HepG2 (cell line): ENCODE data around the gene EFCAB13. TPM values are rescaled to one million over a fixed set of nuclear protein-coding genes. Genes with fewer than 3 reads are reported as not detected.

Experiments used
- ATAC-seq: fragments of 200-7000 bp; cut with Tn5 transposase; 3 replicates; pipeline ENCODE4 v1.9.1; 2020; ENCODE audit warnings: mild to moderate bottlenecking, moderate library complexity
- BruUV-seq: library from RNA; stranded (reverse); fragments of 400-500 nt; replicated peaks from 2 replicates; lab custom pipeline; 2021; lab: Mats Ljungman, UMichigan
- CTCF ChIA-PET: fragments of 300-600 bp; formaldehyde crosslinking; extraction: SDS; loops from one replicate; lab custom pipeline; 2021; ENCODE audit warnings: low total read pairs, inconsistent platforms, low intra/inter-chr PET ratio; lab: Yijun Ruan, JAX
- POLR2A ChIA-PET: fragments of 350-600 bp; sonication (Branson Sonifier 250); formaldehyde crosslinking; loops from one replicate; lab custom pipeline; 2020; ENCODE audit warnings: antibody characterized with exemption, inconsistent platforms; lab: Yijun Ruan, JAX
- DNase-seq: peaks from one replicate; pipeline ENCODE4 v3.0.0-alpha.2; 2015; ENCODE audit warnings: low spot score
- FAIRE-seq: peaks from 3 replicates; lab custom pipeline; 2011; peaks lifted over from hg19 to GRCh38; lab: Jason Lieb, UNC
- H2AFZ ChIP-seq: one replicate; pipeline ENCODE4 v1.6.1; 2011; ENCODE audit warnings: low read length, inconsistent platforms
- H3K27ac ChIP-seq: fragments of 300-600 bp; 3 replicates; pipeline ENCODE4 v1.8.0; 2011; ENCODE audit warnings: mixed run types, mild to moderate bottlenecking, mixed read lengths, low read length, inconsistent platforms; ENCODE audit not compliant: insufficient read depth; ENCODE audit errors: extremely low read length
- H3K27me3 ChIP-seq, 2 experiments: fragments of 200-600 bp in 1 of 2; 2 replicates in 1 of 2; 3 replicates in 1 of 2; pipeline versions ENCODE4 v1.6.0 to v1.8.0; 2011; ENCODE audit warnings: low read length in 2 of 2, mild to moderate bottlenecking in 2 of 2, moderate library complexity in 2 of 2, inconsistent platforms in 1 of 2; ENCODE audit not compliant: insufficient read depth in 2 of 2, control insufficient read depth in 1 of 2
- H3K36me3 ChIP-seq, 2 experiments: fragments of 200-600 bp in 1 of 2; replicated peaks in 1 of 2; 2 replicates in 1 of 2; 3 replicates in 1 of 2; pipeline versions ENCODE4 v1.5.1 to v1.8.0; 2011; ENCODE audit warnings: low read length in 2 of 2, inconsistent platforms in 1 of 2; ENCODE audit not compliant: insufficient read depth in 2 of 2, control insufficient read depth in 1 of 2
- H3K4me1 ChIP-seq: 2 replicates; pipeline ENCODE4 v1.5.1; 2012; ENCODE audit warnings: low read length, inconsistent platforms; ENCODE audit not compliant: insufficient read depth
- H3K4me2 ChIP-seq: 2 replicates; pipeline ENCODE4 v1.6.0; 2011; ENCODE audit warnings: low read depth, low read length, inconsistent platforms
- H3K4me3 ChIP-seq, 3 experiments: fragments of 200-600 bp in 1 of 3; sonication (generic), shearing (Covaris generic) in 1 of 3; replicated peaks in 1 of 3; 2 replicates each; pipeline ENCODE4 v1.5.1; 2011 to 2016; ENCODE audit warnings: low read length in 3 of 3, inconsistent platforms in 2 of 3, low read depth in 2 of 3, mild to moderate bottlenecking in 2 of 3, control low read depth in 1 of 3, mixed read lengths in 1 of 3; ENCODE audit not compliant: insufficient read depth in 1 of 3
- H3K79me2 ChIP-seq: one replicate; pipeline ENCODE4 v1.6.1; 2011; ENCODE audit warnings: low read length, inconsistent platforms; ENCODE audit not compliant: insufficient read depth
- H3K9ac ChIP-seq: 2 replicates; pipeline ENCODE4 v1.6.0; 2011; ENCODE audit warnings: mild to moderate bottlenecking, low read depth, low read length, inconsistent platforms; ENCODE audit not compliant: insufficient read depth
- H3K9me3 ChIP-seq: 2 replicates; pipeline ENCODE4 v1.5.1; 2012; ENCODE audit warnings: mild to moderate bottlenecking, low read length
- H4K20me1 ChIP-seq: 2 replicates; pipeline ENCODE4 v1.6.0; 2011; ENCODE audit warnings: inconsistent platforms, mild to moderate bottlenecking, low read length, moderate library complexity; ENCODE audit not compliant: insufficient read depth
- DNMT1 ChIP-seq: sonication (generic); formaldehyde crosslinking; IDR thresholded peaks from 2 replicates; pipeline ENCODE4 v1.5.1; 2020; ENCODE audit warnings: mild to moderate bottlenecking, missing genetic modification reagents
- FOXO1 ChIP-seq: sonication (generic); formaldehyde crosslinking; IDR thresholded peaks from 2 replicates; pipeline ENCODE4 v1.4.0; 2020; ENCODE audit warnings: missing genetic modification reagents
- HMG20A ChIP-seq: IDR thresholded peaks from 2 replicates; pipeline ENCODE4 v1.6.1; 2016; ENCODE audit warnings: borderline replicate concordance
- HMGA1 ChIP-seq: sonication (generic); formaldehyde crosslinking; conservative IDR thresholded peaks from 2 replicates; pipeline ENCODE4 v1.4.0; 2020; ENCODE audit warnings: missing genetic modification reagents
- KDM6A ChIP-seq: IDR thresholded peaks from 2 replicates; pipeline ENCODE4 v1.6.1; 2016; ENCODE audit warnings: low read depth
- NPAS2 ChIP-seq: sonication (generic); formaldehyde crosslinking; IDR thresholded peaks from 2 replicates; pipeline ENCODE4 v1.8.0; 2022; ENCODE audit warnings: mild to moderate bottlenecking, missing genetic modification reagents, borderline replicate concordance
- PHF20 ChIP-seq: sonication (generic); formaldehyde crosslinking; IDR thresholded peaks from 2 replicates; pipeline ENCODE4 v1.5.0; 2020; ENCODE audit warnings: mild to moderate bottlenecking, missing genetic modification reagents
- PHF21A ChIP-seq: sonication (generic); formaldehyde crosslinking; IDR thresholded peaks from 2 replicates; pipeline ENCODE4 v1.5.0; 2020; ENCODE audit warnings: mild to moderate bottlenecking, missing genetic modification reagents
- POGK ChIP-seq: sonication (generic); formaldehyde crosslinking; conservative IDR thresholded peaks from 2 replicates; pipeline ENCODE4 v1.8.0; 2022; ENCODE audit warnings: mild to moderate bottlenecking, moderate library complexity, missing genetic modification reagents
- ZBED4 ChIP-seq: sonication (generic); formaldehyde crosslinking; IDR thresholded peaks from 2 replicates; pipeline ENCODE4 v1.4.0; 2020; ENCODE audit warnings: missing genetic modification reagents, borderline replicate concordance
- ZBTB34 ChIP-seq: sonication (generic); formaldehyde crosslinking; IDR thresholded peaks from 2 replicates; pipeline ENCODE4 v1.8.0; 2022; ENCODE audit warnings: mild to moderate bottlenecking, missing genetic modification reagents
- ZNF230 ChIP-seq: sonication (generic); formaldehyde crosslinking; IDR thresholded peaks from 2 replicates; pipeline ENCODE4 v1.4.0; 2020; ENCODE audit warnings: mild to moderate bottlenecking, missing genetic modification reagents
- ZNF660 ChIP-seq: sonication (generic); formaldehyde crosslinking; IDR thresholded peaks from 2 replicates; pipeline ENCODE4 v1.5.1; 2020; ENCODE audit warnings: mild to moderate bottlenecking, low read depth, missing genetic modification reagents, borderline replicate concordance
- ZNF800 ChIP-seq: sonication (generic); formaldehyde crosslinking; IDR thresholded peaks from 2 replicates; pipeline ENCODE4 v1.4.0; 2020; ENCODE audit warnings: missing genetic modification reagents
- WGBS: methylation state at CpG from one replicate; pipeline ENCODE4 v1.1.6; 2017; ENCODE audit warnings: low lambda C conversion rate; 5-methylcytosine and 5-hydroxymethylcytosine counted together
- in situ Hi-C: cut with HindIII; loops from 2 replicates; pipeline ENCODE4 v1.10.0; 2017; ENCODE audit warnings: low pct_unique_long_range_greater_than_20kb; ENCODE audit not compliant: extremely low pct_ligation_motif_present
- intact Hi-C: fragments of 100-400 bp; cut with micrococcal nuclease; formaldehyde crosslinking; loops from one replicate; pipeline ENCODE4 v1.10.0; 2022; ENCODE audit not compliant: unreplicated experiment
- polyA plus RNA-seq, 8 experiments: library from polyadenylated mRNA; depleted of rRNA in 3 of 8; stranded (reverse) in 7 of 8; unstranded in 1 of 8; fragments of >200 nt; fragmentation: Illumina TruSeq in 4 of 8; extraction: Trizol in 4 of 8; gene quantifications; 2 replicates each; pipeline versions ENCODE4 v1.2.1 to v1.2.3, GENCODE V29; 2011 to 2016; ENCODE audit warnings: low read depth in 4 of 8, missing spikeins in 1 of 8, mixed read lengths in 1 of 8; ENCODE audit not compliant: insufficient read depth in 1 of 8
- total RNA-seq, 5 experiments: library from RNA; depleted of rRNA; stranded (reverse); fragments of >200 nt; fragmentation: Illumina TruSeq; extraction: Trizol; gene quantifications; 2 replicates each; pipeline ENCODE4 v1.2.3, GENCODE V29; 2016; ENCODE audit warnings: low read depth in 1 of 5

EFCAB13 gene
- total and polyA plus RNA-seq, 2 of the 13 experiments (the other 11 are each of a cell fraction or from before 2014, with no cell fraction given): 0.22 to 0.71 TPM

- DNase-seq (no peak), FAIRE-seq (no peak), ATAC-seq (no peak)
- Histone ChIP-seq H2AFZ (no peak overlapping the region), H3K9ac (no peak overlapping the region), H3K36me3 (no peaks in the 10 kb centered on the region), H3K79me2 (no peaks in the 10 kb centered on the region), H3K4me3 (no peak overlapping the region), H3K9me3 (peaks cover 15% of the 10 kb centered on the region), H3K4me1 (no peaks in the 10 kb centered on the region), H4K20me1 (no peaks in the 10 kb centered on the region), H3K27me3 (no peaks in the 10 kb centered on the region), H3K27ac (no peak overlapping the region), H3K4me2 (no peak overlapping the region)
- in situ Hi-C loops (loop anchor here (25.0 kb wide), 1 partner anchor 245 kb away; no protein-coding TSS in a partner anchor), intact Hi-C loops (loop anchor here (10.0 kb wide), 1 partner anchor 248 kb away; no protein-coding TSS in a partner anchor)
- BruUV-seq: no TSS peak
- ChIA-PET POLR2A (no interaction called here), CTCF (no interaction called here)
- 88% methylated on average over 9 of the region's 10 CpGs for WGBS
- TF ChIP-seq PHF20 (CRISPR knock-in tag) (no peak), ZNF800 (CRISPR knock-in tag) (no peak), FOXO1 (no peak), ZBTB34 (CRISPR knock-in tag) (no peak), POGK (no peak), DNMT1 (no peak), HMGA1 (no peak), NPAS2 (no peak), ZNF660 (no peak), KDM6A (no peak), PHF21A (CRISPR knock-in tag) (no peak), HMG20A (CRISPR knock-in tag) (no peak), ZBED4 (no peak), ZNF230 (CRISPR knock-in tag) (no peak)
These were observed 43.5 kb downstream of the EFCAB13 start for GRCh38 chr17:47367257-47367656.
